WERI-Rb-1 (cell line): ENCODE measurements around the gene MICU1.

Experiments used
- DNase-seq: peaks from one replicate; pipeline ENCODE4 v3.0.0-alpha.2; 2020
- H3K27ac ChIP-seq: fragments of 250-450 bp; sonication (Bioruptor Pico); 2 replicates; pipeline ENCODE4 v1.5.1; 2020; ENCODE audit warnings: mild to moderate bottlenecking, moderate library complexity
- H3K27me3 ChIP-seq: fragments of 250-450 bp; sonication (Bioruptor Pico); 2 replicates; pipeline ENCODE4 v1.5.1; 2021; ENCODE audit warnings: mild to moderate bottlenecking, low read depth, moderate library complexity; ENCODE audit not compliant: insufficient read depth, severe bottlenecking
- H3K36me3 ChIP-seq: fragments of 250-450 bp; sonication (Bioruptor Pico); 2 replicates; pipeline ENCODE4 v1.5.1; 2020; ENCODE audit warnings: mild to moderate bottlenecking, moderate library complexity
- H3K4me3 ChIP-seq: 2 replicates; pipeline ENCODE4 v1.5.1; 2011; ENCODE audit warnings: low read depth, mild to moderate bottlenecking, control low read depth, low read length
- H3K9me3 ChIP-seq: fragments of 250-450 bp; sonication (Bioruptor Pico); 2 replicates; pipeline ENCODE4 v1.5.1; 2021; ENCODE audit warnings: mild to moderate bottlenecking, moderate library complexity; ENCODE audit not compliant: severe bottlenecking
- CTCF ChIP-seq: IDR thresholded peaks from 2 replicates; pipeline ENCODE4 v1.5.1; 2011; ENCODE audit warnings: low read depth, mild to moderate bottlenecking, control low read depth, inconsistent platforms, low read length

Gene MICU1

DNA sequence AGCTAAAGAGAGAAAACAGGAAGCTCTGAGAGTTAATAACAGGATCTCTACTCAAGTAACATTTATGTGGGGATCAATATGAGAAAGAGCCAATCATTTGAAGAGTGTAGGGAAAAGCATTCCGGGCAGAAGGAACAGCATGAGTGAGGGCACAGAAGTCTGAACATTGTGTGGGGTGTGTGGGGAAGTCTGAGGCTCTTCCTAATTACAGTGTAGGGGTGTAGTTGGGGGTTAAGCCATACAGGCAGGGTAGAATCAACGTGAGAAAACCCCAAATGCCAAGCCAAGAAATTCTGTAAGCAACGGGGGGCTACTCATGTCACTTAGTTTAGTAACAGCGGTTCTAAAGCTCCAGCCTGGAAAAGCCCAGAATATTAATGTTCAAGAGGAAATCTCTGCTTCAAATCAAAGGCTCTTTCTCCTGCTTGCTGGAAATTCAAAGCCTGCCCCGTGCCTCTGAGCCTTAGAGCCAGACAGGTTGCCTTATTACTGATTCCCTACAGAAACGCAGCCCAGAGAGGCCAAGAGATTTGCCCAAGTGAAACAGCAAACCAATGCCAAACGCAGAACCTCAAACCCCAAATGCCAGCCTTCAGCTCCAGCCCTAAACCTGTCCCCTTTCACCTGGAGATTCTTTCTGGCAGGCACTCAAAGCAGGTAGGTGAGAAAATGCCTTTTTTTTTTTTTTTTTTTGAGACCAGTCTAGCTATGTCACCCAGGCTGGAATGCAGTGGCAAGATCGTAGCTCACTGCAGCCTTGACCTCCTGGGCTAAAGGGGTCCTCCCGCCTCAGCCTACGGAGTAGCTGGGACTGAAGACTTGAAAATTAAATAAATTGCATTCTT lies 307.2 kb downstream of the MICU1 start:
- TF ChIP-seq CTCF, result no peak
- Histone ChIP-seq H3K27ac (no peak overlapping the region), H3K4me3 (no peak overlapping the region)

More for the DNA sequence above, 307.2 kb downstream of the MICU1 start:
- H3K36me3 ChIP-seq, result no peaks in the 10 kb centered on the region
- no peaks in the 10 kb centered on the region for H3K9me3 ChIP-seq
- no peaks in the 10 kb centered on the region for H3K27me3 ChIP-seq
- no peak for DNase-seq
